HG02763 (cell line): Measurements from ENCODE around the gene CA10.

ENCODE experiments used
- ATAC-seq: cut with Tn5 transposase; IDR thresholded peaks from one replicate; pipeline ENCODE4 v1.9.1; 2021; ENCODE audit warnings: mild to moderate bottlenecking, moderate library complexity; ENCODE audit not compliant: unreplicated experiment

CA10 gene

DNA sequence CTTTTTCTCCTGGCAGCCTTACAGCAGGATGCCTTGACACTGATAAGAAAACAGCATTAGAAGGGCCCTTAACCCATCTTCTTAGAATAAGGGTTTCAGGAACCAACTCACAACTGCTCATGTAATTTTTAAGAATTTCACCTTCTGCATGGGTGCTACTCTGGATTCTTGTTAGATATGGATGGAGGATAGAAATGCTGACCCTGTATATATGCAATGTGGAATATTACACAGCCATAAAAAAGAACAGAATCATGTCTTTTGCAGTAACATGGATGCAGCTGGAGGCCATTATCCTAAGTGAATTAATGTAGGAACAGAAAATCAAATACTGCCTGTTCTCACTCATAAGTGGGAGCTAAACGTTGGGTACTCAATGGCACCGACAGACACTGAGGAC lies 423.5 kb downstream of the CA10 start:
- ATAC-seq: no peak

DNA sequence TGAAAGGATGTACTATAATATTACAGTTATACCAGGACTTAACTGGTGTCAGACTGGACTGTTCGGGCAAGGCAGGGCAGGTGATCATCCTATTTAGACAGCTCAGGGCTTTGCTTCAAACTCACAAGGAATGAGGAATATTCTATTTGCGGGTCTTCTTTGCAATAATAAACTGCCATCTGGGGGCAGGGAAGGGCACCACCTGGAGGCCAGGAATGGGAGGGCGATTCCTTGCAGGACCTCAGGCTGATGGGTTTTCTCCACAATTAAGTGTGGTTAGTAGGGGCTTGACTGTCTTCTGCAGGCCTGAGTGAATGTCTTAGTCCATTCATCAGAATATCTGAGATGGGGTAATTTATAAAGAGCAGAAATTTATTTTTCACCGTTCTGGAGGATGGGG lies 424.1 kb downstream of the CA10 start:
- ATAC-seq: no peak

DNA sequence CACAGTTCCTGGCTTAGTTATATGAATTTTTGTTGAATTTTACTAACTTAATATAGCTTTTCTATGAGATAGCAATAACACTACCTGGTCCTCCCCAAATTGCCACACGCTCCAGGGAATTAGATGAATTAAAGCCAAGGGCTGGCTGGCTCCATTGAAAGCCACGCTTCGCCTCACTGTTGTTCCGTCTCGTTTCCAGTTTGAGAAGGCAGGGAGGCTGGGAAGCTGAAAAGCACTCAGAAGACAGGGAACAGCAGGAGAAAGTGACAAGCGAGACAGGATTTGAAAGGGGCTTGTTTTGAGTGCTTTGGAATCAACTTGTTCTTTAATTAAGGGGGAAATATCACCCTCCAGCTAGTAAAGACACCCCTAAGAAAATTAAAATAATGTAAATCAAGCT lies 425.3 kb downstream of the CA10 start:
- ATAC-seq: no peak

DNA sequence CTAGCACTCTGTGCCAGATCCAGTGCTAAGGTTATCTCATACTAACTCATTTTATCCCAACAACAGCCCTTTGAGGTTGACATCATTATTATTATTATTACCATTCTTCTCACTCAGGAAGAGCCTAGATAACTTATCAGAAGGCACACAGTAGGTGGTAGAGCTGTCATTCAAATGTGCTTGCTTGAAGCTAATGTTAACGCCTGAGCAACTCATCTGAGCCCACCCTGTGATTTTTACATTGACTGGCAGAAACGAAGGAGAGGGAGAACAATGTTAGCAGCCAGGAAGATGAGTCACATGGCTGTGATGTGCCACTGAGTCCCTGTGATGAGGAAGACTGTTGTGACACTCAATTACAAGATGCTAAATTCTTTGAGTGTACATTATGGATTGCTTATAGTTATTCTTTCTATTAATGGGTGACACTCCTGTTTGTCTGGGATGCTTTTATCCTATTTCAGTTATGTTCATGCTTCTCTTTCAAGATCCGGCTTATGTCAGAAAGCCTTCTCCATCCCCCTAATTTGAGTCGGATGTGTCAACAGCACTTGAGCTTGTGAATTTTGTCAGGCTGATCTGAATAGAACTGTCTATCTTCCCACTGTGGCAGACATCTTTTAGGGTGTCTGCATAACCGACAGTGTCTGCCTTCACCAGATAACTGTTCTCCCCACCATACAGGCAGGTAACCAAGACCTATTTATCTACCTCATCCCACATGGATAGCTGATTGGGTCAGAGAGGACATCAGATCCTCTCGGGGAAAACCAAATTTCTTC lies 426.4 kb downstream of the CA10 start:
- ATAC-seq: no peak

DNA sequence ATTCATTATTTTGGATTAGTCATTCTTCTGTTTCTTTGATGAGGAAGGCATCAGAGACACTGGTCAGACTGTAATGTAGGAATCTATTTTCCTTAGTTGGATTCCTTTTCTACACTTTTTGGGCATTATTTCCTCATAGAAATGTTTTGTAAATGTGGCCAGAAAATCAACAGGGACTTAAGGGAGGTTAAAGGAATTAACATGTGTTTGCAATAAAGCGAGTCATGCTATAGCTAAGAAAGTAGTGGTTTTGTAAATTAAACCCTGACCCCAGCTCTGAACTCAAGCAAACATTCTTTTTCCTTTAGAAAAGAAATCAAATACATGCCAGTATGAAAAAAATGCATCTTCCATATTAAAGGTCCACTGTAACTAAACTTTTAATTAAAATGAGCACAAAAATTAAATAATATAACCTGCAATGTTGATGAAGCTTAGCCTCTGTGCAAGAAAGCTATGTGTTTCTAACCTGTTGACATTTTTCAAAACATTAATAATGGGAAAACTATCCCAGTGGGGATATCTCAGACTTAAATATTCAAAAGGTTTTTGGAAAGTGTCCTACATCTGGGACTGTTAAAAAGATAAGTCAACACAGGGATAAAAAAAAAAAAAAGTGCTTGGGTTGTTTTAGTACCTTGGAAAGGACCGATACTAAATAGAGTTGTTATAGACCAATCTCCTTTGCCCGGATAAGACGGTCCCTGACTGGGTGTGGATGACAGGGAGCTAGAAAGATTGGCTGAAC lies 428.0 kb downstream of the CA10 start:
- ATAC-seq: no peak

DNA sequence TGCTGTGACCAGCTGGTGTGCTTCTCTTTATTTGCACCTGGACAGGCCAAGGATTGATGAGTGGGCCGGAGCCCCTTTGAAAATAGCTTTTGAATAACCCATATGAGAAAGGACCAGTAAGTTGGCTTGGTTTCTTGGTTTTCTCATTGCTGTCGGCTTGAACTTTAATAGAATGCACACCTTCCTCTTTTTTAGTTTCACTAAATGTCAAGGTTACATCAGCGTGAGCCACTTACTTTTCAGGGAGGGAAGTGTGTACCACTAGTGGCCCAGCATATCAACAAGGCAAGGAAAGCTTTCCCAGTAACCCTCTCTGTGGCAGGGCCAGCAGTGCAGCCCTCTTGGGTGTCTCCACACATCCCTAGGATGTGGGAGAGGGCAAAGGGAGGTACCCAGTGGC lies 433.3 kb downstream of the CA10 start:
- no peak for ATAC-seq

DNA sequence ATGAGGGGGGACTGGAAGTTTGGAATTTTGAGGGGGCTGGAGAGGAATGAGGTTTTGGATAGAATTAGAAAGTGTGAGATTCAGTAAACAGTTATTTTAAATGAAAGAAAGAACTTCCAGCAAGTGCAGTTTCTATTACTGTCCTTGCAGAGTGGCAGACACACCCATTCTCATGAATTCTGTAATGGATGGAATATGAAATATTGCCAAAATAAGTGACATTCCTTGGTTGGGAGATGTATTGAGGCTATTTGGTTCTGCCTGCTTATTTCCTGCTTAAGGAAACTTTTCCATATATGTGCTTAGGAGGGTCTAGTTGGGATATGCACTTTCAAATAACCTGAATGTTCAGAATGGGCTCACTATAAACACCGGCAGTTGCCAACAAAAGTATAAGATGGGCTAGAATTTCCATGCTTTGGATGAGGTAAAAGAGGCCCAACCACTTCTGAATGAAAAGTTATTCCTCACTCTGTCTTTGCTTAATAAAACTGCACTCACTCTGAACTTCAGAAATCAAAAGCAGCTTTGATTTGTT lies 434.4 kb downstream of the CA10 start:
- ATAC-seq: no peak

DNA sequence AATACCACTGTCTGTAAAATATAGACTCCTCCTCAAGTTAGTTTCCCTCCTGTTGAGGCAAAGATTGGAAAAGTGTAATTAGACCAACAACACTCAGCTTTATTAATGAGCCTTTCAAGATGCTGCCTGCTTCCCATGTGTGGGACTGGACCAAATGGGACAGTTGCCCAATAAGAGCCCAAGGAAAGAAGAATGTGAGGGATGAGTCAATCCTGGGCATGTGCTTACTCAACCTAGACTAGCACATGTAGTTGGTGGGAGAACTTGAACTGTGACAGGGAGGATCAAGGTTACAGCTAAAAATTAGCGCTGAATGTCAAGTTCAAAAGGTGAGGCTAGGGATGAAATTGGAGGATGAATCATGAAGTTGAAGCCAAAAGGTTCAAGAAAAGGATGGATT lies 435.5 kb downstream of the CA10 start:
- no peak for ATAC-seq

DNA sequence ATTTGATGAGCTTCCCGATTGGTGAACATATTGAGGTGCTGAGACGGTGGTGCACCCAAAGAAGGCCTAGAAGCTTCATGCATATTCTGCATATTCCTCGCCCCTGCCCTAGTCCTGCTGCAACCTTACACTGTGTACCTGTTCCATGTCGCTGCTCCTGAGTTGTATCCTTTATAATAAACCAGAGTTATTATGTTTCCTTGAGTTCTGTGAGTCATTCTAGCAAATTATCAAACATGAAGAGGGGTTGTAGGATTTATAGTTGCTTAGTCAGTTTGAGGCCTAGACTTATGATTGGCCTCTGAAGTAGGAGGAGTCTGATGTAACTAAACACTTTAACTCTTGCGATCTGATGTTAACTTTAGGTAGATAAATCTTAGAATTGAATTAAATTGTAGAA lies 436.8 kb downstream of the CA10 start:
- ATAC-seq: no peak

DNA sequence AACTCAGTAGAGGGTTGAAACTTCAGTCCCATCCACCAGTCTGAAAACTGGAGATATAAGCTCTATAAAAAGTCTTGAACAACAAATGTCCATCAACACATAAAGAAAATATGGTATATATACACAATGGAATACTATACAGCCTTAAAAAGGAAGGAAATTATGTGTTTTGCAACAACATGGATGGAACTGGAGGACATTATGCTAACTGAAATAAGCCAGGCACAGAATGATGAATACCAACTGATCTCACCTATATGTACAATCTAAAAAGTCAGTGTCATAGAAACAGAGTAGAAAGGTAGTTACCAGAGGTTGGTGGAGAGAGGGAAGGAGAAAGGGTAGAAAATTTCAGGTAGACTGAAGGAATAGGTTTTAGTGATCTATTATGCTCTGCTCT lies 438.1 kb downstream of the CA10 start:
- no peak for ATAC-seq

DNA sequence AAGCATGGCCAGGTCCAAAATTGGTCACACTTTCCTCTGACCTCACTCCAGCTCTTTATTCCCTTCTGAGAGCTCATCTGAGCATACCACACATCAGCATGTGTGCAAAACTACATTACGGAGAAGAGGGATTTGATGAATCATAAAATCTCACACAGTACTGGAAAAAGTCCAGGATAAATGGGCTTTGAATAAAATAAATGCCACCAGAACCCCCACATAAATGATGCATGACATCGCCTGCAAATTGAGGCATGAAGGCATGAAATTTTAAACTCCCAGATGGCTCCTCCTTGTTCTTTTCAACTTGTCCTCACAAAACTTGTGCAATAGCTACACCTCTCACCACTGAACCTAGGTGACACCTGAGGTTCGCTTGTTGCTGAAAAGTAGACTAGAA lies 439.5 kb downstream of the CA10 start:
- ATAC-seq: no peak

DNA sequence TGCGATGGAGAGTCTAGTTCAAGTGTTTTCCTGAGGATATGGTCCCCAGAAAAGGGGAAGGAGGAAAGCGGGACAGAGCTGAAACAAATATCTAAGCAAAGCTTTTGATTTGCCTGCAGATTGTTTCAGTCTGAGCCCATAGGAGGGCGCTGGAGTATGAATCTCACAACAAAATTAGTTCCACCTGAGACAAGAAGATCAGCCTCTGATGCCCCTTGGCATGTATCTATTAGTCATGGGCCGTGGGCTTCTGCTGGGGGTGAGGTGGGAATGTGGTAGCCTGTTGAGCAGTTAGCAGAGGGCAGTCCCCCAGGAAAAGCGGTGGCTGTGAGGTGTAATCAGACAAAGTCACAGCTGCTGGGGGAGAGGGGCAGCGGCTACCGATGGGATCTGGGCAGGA lies 446.9 kb downstream of the CA10 start:
- ATAC-seq: no peak

DNA sequence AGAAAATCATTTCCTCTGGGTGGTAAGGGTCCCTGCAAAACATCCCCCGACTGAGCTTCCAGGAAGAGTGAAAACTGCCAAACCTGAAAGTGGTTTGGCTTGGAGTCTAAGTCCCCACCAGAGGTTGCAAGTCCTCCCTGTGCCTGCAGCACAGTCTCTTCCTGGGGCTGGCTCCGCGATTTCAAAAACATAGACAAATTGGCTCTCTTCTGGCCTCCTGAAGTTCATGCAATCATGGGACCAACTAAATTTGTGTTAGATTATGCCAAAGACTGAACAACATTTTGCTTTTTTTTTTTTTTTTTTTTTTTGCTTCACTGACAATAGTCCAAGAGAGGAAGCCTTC lies 447.9 kb downstream of the CA10 start:
- no peak for ATAC-seq

DNA sequence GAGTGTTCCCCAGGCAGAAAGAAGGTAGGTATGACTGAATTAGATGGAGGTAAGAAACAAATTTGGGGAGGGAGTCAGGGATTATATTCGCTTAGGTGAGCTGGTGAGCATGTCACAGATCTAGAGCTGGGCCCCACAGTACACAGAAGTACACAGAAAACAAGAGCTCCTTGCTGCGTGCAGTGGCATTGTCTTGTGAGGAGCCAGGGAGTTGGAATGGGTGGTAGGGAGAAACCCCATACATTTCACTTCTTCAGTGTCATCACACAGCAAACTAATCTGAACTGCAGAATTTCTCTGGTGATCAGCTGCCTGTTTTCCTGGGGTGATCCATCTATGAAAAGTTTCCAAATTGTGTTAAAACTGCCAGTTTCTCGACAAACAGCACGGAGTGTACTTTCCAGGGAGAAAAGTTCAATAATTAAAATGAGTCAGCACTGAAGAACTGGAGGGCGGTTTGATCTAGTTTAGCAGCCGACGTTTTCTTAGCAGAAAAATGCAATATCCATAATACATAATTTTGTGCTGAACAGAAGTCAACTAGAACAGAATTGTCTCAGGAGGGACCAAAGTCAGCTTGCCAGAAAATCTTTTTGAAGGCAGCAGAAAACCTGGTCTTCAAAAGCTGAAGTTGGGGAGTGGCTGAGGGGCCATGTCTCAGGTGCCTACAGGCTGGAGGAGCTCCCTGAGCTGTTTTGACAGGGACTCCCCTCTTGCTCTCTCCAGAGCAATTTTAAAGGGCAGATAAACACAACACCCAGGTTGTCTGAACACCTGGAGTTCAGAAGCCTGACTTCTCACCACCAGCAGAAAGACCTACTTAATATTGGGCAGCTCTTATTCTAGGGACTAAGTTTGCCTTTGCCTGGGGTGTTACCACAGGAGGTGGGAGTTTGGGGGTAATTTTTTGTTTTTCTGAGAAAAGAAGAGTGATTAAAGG lies 448.6 kb downstream of the CA10 start:
- ATAC-seq: no peak

DNA sequence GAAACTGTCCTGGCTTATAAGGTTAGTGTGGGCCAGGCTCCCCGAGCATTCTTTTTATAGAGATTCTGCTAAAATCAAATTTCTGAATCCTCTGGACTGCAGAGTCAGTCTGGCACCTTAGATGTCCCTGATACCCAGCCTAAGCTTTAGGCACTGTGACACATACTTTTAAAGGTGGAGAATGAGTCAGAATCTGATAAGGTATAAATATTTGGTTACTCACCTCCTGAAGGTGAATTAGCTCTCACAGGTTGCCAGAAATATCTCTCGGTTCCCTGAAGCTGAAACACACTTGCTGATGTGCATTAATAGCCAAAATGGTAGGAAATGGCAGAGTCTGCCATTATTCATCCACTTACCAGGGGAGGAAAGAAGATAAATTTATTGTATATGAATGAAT lies 451.3 kb downstream of the CA10 start:
- ATAC-seq: no peak

DNA sequence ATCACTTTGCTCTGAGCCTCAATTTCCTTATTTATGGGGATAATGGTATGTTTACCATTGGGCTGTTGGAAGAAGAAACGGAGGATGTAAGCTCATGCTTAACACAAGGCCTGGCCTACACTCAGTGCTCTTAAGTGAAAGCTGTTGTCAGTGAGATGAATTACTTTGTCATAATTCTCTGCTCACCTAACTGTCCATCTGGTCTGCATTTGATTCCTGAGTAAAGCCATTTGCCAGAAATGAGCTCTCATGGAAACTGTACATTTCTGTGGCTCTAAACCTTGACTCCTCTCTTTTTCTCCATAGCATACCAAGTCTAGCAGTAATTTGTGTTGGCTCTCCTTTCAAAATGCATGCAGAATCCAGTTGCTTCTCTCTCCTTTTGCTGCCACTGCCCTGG lies 452.4 kb downstream of the CA10 start:
- ATAC-seq: no peak

DNA sequence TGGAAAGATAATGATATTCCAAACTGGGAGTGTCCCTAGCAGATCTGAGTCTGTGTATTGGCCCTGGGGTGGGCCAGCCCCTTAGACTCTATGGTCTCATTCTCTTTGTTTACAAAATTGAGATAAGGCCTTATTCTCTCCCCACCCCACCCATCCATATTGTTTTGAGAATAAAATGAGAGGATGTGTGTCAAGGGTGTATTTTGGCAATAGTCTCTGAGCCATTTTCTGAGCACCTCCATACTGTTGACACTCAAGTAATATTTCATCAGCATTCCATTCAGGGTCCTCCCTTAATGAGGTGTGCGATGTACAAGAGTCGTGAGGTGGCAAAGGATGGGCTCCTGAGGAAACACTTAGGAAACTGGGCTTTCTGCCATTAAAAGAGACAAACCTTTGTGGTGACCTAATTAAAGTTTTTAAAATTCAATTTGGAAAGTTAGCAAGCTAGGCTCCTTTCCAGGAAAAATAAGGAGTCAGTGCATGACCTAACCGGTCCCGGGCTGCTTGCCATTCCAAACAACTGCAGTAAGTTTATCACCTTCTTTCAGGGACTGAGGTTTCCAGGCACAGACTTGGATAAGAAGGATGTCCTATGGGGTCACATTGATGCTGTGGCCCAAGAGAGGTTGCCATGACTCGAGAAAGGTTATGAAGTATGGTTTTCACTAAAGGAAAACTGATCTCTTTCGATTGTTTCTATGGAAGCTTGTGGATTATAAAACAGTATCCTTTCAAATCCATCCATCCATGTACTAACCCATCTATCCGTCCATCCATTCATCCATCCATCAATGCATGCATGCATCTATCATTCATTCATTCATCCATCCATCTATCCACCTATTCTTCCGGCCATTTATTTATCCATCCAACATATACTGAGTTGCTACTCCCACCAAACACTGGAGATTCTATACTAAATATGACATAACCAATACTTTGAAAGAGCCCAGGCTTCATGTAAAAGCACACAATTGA lies 454.9 kb downstream of the CA10 start:
- ATAC-seq: no peak

DNA sequence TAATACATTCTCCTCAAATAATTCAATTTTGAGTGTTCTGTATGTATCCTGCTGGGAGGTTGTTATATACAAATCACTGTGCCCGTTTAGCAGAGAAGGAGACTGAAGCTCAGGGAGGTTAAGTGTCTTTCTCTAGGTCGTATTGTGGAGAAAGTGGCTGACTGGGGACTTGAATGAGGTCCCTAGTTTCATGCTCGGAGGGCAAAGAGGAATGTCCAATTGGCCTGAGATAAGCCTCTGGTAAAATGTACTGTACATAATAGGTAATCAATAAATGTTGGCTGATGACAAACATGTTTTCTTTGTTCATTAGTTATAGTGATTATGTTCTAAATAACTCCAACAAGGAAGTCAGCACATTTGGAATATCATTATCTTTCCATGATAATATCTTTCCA lies 455.6 kb downstream of the CA10 start:
- ATAC-seq: no peak

DNA sequence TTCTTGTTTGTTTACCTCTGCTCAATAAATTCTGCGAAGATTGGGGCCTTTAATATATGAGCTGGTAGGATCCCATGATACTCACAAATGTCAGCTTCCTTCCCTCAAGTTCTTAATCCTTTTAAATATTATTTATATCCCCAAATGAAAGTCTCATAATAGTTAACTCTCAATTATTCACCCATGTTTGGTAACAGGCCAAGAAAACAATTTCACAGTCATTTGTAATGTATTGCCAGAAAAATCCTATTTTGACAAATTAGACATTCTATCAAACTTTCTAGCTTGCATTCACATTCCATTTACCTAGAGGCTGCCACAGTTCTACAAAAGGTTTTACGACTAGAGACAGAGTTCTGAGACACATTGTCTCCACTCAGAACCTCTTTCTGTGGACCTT lies 457.0 kb downstream of the CA10 start:
- ATAC-seq: no peak
